GM21737 (cell line): ENCODE data around the gene HS1BP3.

Source experiments
- ATAC-seq: cut with Tn5 transposase; IDR thresholded peaks from one replicate; pipeline ENCODE4 v1.9.1; 2021; ENCODE audit warnings: mild to moderate bottlenecking, moderate library complexity; ENCODE audit not compliant: unreplicated experiment

HS1BP3 gene

DNA sequence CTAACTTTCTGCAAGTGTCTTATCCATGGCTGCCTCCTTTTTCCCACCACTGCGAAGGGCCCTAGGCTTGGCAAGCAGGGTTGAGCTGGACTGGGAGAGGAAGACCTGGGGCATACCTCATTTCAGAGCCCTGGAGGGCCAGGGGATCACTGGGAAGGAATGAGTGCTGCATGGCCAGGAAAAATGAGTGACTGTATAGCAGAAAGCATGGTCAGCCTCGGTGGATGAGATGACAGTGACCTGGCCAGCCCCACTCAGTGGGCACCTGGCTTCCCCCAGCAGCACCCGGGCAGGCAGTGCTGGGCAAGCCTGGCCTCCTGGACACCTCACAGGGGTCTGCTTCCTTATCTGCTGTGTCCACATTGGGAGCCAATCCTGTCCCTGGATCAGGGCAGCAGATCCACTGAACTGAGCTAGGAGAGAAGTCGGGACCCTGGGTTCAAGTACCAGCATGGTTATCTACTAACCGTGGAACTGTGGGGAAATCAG is 76.4 kb downstream of the HS1BP3 start:
- no peak for ATAC-seq

DNA sequence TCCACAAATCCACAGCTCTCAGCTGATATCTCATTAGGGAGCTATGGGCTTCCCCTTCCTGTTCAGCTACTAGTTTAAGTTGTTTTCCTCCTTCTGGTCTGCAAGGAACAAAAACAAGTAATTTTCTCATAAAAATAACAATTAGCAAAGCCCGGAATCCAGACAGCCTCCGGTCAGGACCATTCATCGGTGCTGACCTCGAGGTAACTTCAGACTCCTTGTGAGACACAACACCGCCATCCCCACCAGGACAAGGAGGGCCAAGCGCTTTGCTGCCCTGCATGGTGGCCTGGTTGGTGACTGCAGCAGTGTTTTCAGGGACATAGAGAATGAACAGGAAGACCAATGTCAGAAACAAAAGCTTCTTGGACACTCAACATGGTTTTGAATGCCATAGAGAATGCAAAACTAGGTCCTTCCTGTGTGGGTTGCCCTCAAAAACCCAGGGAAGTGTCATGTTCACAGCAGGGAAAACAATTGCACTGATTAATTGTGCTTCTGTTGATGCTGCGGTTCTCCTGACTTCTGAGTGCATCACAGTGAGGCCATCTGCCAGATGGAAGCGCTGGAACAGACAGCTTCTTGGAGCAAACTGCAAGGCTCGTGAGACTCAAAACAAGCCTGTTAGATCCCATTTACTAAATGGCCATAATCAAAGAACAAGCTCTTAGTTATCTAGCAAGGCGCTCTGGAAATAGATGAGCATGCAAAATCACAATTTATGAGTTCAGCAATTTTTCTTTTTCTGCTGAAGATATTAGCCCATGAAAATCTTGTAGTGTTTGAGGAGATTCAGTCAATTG is 77.1 kb downstream of the HS1BP3 start:
- ATAC-seq: no peak

DNA sequence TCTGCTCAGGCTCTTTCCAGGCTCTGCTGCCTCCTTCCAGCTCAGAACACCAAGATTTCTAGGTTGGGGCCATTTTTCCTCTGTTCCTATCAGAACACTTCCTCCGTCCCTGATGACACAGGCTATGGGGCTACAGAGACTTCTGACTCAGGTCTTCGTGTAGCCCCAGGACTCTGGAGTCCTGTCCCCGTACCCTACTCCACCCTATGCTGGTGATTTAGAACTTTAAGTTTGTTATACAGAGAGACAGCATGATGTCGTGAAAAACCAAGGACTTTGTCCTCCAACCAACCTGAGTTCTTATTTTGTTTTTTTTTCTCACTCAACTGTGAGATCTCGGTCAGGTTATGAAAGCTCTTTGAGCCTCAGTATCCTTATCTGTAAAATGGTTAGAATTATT is 78.7 kb downstream of the HS1BP3 start:
- ATAC-seq: no peak

DNA sequence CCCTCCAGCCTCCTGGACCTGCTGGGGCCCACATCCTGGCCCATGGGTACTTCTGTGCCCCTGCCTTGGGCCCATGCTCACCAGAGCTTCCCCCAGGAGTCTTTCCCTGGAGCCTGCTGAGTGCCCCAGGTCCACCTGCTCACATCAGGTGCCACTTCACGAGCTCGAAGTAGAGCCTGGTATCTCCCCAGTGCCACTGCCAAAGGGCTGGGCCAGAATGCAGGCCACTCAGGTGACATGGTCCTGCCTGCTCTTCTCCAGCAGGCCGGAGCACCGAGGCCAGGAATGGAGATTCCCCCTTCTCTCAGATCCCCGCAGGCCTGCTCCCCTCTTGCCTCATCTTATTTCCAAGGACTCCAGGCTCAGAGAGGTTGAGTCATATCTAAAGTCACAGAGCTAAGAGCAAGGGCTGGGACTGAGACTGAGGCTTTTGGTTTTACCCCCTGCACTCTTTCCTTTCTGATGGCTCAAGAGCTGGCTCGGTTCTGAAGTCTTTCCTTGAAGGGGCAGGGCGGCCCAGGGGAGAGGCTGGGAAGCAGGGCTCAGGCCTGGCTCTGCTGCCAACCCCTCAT is 79.2 kb downstream of the HS1BP3 start:
- ATAC-seq: no peak

DNA sequence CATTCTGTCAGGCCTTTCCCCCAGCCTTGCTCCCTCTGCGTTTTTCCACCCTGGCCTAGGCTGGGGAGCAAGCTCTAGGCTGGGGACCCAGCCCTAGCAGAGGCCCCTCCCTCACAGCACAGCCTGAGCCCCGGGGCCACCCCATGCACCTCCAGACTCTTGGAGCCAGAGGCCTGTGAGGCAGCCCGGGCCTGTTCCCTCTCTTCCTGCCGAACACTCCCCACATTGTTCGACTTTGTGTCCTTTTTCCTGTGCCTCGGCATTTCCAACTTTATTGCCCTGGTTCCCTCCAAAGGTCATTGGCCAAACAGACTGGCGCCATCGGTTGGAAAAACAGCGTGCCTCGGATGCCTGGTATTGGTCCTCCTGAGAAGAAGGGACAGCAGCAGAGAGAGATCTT is 79.7 kb downstream of the HS1BP3 start:
- ATAC-seq: no peak

DNA sequence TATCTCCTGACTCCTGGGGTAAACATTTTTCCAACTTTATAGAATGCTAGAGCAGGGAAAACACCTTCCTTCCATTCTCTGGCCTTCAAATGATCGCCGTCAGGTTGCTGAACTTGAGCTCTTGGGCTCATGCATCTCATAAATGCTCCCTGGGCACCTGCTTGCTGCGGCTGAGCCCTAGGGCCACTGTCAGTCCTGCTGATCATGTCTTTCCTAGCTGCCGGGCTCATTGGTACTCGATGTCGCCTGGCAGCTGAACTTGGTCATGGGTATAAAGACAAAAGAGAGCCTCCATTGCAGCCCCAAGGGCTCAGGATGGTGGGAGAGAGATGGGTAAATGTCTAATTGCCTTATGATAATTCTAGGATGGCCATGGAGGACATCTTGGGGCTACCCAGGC is 80.6 kb downstream of the HS1BP3 start:
- no peak for ATAC-seq

DNA sequence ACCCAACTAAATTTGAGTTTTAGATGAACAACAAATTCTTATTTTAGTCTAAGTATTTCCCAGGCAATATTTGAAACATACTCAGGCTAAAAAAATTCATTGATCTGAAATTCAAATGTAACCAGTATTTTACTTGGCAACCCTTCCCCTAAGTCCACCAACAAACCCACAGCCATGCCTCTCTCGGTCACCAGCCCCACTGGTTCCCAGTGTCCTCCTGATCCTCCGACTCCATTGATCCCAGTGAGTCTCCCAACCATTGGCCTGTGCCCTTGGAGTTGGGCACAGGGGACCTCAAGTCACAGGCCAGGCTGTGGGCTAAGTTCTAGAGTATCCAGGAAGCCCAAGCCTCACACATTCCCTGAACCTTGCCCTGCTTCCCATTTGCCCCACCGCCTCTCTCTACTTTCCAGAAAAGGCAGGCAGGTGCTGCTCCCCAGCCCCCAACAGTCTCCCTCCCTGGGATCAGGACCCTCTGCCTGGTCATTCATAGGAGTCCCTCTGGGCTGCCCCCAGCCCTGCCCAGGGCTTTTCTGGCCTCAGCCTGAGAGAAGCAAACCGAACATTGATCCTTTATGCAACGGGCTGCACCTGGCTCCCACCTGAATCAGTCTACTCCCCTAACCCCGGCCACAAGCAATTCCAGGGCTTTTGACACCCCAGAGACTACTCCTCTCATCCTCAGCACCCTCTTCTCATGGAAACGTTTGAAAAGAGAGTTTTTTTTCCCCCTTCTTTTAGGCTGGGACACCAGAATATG is 81.3 kb downstream of the HS1BP3 start:
- no peak for ATAC-seq

DNA sequence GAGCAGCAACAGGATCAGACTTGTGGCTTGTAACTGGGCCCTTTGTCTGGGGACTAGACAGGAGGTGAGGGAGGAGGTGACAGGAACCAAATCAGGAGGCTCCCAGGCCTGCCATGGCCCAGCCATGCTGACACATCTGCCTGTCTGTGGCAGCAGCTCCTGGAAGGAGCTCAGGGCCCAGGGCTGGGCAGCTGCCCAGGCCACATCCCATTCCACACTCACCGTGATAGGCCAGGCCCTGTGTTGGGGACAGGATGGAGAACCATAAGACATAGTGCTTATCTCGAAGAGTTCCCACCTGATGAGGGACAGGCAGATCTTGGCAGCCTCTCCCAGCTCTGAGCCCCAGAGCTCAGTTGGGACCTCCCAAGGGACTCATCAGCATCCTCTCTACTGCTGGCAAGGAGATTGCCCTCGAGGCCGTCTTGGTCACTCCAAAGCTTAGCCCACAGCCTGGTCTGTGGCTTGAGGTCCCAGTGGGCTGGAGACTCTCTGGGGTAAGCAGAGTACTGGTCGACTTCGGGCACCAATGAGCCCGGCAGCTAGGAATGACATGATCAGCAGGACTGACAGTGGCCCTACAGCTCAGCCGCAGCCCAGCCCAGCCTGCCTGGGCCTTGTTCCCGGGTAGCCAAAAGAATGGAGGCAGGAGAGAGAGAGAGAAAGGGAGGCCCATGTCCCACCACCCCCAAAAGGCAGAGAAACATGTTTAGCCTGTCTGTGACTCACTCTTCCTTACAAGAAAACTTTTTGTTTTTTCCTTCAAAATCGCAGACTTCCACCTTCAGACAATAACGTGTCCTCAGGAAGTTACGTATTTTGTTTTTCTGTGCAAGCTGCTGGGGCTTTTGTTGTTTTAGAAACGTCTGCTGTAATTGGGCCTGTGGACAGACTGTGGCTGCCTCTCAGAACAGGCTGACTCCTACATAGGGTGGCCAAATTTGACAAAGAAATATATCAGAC is 82.1 kb downstream of the HS1BP3 start:
- no peak for ATAC-seq

DNA sequence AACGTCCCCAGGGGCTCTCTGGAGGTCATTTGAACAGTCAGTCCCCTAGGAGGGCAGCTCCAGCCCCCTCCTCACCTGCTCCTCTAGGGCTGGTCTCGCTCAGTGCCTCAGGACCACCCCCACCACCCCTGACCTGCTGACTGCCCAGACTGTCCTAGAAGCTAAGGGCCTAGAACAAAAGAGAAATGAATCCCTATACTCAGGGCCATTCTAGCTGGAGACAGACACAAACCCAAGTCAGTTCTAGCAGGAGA is 83.0 kb downstream of the HS1BP3 start:
- ATAC-seq: no peak
